Activated naive CD8-positive, alpha-beta T cell treated with anti-CD3 and anti-CD28 coated beads, Interleukin-2, amount 50 U/mL, for 24 hours (primary cell): ENCODE measurements around the gene DUSP2.
"Not testable (repeated sequence)": the region's sequence is repeated elsewhere in the genome, so short reads cannot be mapped to it uniquely, and the experiment has no call there.

Source experiments
- ATAC-seq: fragments of 150-1000 bp; cut with Tn5 transposase; one replicate; pipeline ENCODE4 v1.10.0; 2021
- DNase-seq: peaks from one replicate; pipeline ENCODE4 v3.0.0; 2021
- H3K27ac Mint-ChIP-seq: one replicate; pipeline ENCODE4 v1.8.0; 2021; ENCODE audit warnings: mild to moderate bottlenecking, mixed read lengths
- H3K27me3 Mint-ChIP-seq: one replicate; pipeline ENCODE4 v1.8.0; 2021; ENCODE audit warnings: mixed read lengths
- H3K36me3 Mint-ChIP-seq: one replicate; pipeline ENCODE4 v1.8.0; 2021; ENCODE audit warnings: low read depth, mixed read lengths
- H3K4me1 Mint-ChIP-seq: one replicate; pipeline ENCODE4 v1.8.0; 2021; ENCODE audit warnings: mixed read lengths
- H3K4me3 Mint-ChIP-seq: one replicate; pipeline ENCODE4 v1.8.0; 2021; ENCODE audit warnings: mild to moderate bottlenecking, moderate library complexity, mixed read lengths
- H3K9me3 Mint-ChIP-seq: one replicate; pipeline ENCODE4 v1.8.0; 2021; ENCODE audit warnings: mixed read lengths

DUSP2 gene

DNA sequence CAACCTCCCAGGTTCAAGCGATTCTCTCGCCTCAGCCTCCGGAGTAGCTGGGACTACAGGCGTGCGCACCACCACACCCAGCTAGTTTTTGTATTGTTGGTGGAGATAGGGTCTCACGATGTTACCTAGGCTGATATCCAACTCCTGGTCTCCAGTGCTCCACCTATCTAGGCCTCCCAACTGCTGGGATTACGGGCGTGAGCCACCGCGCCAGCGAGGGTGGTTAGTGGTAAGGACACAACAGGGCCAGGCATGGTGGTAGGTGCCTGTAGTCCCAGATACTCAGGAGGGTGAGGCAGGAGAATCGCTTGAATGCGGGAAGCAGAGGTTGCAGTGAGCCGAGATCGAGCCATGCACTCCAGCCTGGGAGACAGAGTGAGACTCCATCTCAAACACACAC is 26.6 kb upstream of the DUSP2 start:
- no peak overlapping the region for H3K4me3 Mint-ChIP-seq
- no peaks in the 10 kb centered on the region for H3K27me3 Mint-ChIP-seq
- DNase-seq = no peak
- H3K4me1 Mint-ChIP-seq = peaks cover 50% of the 10 kb centered on the region
- no peaks in the 10 kb centered on the region for H3K36me3 Mint-ChIP-seq
- peaks cover 11% of the 10 kb centered on the region for H3K9me3 Mint-ChIP-seq
- ATAC-seq = no peak
- no peak overlapping the region for H3K27ac Mint-ChIP-seq

DNA sequence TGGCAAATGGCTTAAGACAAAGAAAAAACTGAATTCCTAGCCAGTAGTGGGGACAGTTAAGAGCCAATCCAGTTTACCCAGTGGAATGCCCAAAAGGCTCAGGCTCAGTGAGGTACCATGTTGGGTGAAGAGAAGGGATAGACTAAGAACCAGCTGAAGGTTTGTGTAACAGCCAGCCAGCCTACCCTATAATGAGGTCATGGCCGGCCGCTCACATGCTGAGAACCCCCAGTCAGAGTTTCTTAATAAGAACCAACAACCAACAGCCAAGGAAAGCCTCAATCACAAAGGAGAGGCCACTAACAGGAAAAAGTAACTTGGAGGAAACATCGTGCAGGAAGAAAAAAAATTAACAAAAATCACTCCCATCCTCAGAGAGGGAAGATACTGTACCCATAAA is 25.4 kb upstream of the DUSP2 start:
- peak overlapping the region; percentile 39 for H3K27ac Mint-ChIP-seq
- H3K4me1 Mint-ChIP-seq = peaks cover 57% of the 10 kb centered on the region
- ATAC-seq = no peak
- no peak for DNase-seq
- H3K36me3 Mint-ChIP-seq = no peaks in the 10 kb centered on the region
- H3K4me3 Mint-ChIP-seq = no peak overlapping the region
- no peaks in the 10 kb centered on the region for H3K27me3 Mint-ChIP-seq
- H3K9me3 Mint-ChIP-seq = peaks cover 11% of the 10 kb centered on the region

DNA sequence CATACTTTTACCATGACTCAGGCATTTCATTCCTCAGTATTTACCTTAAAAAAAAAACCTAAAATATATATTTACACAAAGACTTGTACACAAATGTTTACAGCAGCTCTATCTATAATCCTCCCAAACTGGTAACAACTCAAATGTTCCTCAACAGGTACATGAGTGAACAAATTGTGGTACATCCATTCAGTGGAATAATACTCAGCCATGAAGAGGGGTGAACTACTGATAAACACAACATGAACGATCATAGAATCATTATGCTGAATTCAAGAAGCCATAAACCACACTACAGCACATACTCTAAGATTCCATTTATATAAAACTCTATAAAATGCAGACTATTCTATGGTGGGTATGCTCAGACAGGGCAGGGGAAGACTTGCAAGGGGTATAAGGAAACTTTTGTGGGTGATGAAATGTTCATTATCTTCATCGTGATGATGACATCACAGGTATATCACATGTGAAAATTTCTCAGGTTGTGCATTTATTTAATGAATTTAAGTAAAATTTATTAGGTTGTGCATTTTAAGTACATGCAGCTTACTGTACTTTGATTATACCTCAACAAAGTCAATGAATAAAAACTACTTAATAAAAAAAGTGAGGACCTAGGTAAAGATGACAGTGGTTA is 24.7 kb upstream of the DUSP2 start:
- H3K27ac Mint-ChIP-seq = no peak overlapping the region
- ATAC-seq (no peak), DNase-seq (no peak)
- H3K27me3 Mint-ChIP-seq = no peaks in the 10 kb centered on the region
- peaks cover 11% of the 10 kb centered on the region for H3K9me3 Mint-ChIP-seq
- H3K36me3 Mint-ChIP-seq = no peaks in the 10 kb centered on the region
- no peak overlapping the region for H3K4me3 Mint-ChIP-seq
- peaks cover 64% of the 10 kb centered on the region for H3K4me1 Mint-ChIP-seq

DNA sequence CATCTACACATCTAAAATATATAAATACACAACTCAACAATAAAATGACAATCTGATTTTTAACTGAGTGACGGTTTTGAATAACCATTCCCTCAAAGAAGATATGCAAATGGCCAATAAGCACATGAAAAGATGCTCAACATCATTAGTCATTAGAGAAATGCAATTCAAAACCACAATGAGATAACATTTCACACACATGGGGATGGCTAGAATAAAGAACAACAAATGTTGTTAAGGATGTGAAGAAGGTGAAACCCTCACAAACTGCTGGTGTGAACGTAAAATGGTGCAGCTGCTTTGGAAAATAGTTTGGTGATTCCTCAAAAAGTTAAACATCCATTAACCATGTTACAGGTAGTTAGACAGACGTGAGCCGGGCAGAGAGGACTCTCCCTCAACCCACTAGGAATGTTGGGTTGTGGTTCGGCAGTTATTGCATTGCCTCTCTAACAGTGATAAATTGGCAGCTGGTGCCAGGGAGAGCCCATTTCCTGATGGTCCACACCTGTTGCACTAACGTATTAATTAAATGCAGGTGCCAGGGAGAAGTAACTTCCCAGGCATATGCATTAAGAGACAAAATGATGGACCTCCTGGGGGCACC is 22.3 kb upstream of the DUSP2 start:
- Mint-ChIP-seq H3K4me3 (no peak overlapping the region), H3K27me3 (peaks cover 2% of the 10 kb centered on the region), H3K36me3 (peaks cover 4% of the 10 kb centered on the region), H3K9me3 (peaks cover 11% of the 10 kb centered on the region), H3K27ac (peak overlapping the region; percentile 16), H3K4me1 (peaks cover 71% of the 10 kb centered on the region)
- DNase-seq (no peak), ATAC-seq (no peak)

DNA sequence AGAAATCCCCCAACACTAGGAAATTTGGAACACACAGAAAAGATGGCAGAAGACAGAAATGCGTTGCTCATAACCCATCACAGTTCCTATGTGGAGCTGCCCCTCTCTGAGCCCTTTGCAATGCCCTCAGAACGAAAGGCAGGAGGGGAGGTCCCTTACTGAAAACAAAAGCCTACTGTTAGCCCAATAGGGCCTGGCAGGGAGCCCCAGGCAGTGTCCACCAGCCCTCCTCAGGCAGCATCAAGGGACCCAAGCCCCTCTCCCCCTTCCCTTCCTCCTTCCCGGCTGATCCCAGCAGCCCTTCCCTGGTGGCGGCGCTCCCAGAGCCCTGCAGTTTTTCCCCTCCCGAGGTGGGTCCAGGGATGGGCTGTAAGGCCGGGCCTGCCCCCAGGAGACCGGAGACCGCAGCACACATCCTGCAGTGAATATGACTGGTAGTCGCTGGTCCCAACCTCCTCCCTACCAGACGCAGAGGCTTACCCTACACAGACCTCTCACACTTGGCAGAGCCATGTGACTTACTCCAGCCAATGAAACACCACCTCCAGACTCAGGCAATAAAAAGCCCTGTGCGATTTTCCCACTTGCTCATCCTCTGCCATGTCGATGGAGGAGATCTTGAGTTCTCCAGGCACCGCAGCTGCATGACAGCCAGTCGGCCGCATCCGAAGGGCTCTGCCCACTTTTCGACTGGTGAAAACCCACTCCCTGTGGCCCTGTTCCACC is 19.4 kb upstream of the DUSP2 start:
- Mint-ChIP-seq H3K27ac (peak overlapping the region; percentile 99), H3K27me3 (peaks cover 2% of the 10 kb centered on the region), H3K9me3 (peaks cover 11% of the 10 kb centered on the region), H3K36me3 (peaks cover 11% of the 10 kb centered on the region), H3K4me3 (peak overlapping the region; percentile 82), H3K4me1 (peaks cover 85% of the 10 kb centered on the region)
- peak; percentile 85 for ATAC-seq
- peak; percentile 76 for DNase-seq

DNA sequence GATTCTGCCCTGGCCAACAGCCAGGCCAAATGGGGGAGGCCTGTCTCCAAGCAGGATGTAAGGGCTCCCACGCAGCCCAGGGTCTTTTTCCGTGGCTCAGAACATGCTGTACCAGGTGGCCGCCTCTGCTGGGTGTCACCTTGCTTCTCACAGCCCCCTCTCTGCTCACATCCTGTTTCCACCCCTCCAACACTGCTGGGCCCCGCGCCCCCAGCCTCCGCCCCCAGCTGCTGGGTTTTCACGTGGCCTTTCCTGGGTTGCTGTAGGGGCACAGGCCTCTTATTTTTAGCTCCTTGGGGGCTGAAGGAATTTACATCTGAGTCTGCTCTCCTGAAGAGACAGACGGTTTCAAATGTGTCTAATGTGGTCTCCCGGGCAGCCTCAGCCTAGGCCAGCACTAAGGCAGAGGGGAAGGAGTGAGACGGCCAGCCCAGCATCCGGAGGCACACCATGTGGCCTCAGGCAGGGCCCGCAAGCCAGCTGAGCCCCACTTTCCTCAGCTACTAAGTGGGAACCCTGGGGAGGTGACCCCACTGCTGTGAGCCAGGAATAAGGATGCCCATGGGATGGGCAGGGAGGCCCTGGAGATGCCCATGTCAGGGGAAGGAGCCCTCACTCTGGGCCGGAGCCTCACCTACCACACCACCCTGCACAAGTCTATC is 18.7 kb upstream of the DUSP2 start:
- Mint-ChIP-seq H3K4me1 (peaks cover 86% of the 10 kb centered on the region), H3K27me3 (peaks cover 2% of the 10 kb centered on the region), H3K36me3 (peaks cover 11% of the 10 kb centered on the region), H3K9me3 (peaks cover 7% of the 10 kb centered on the region), H3K27ac (peak overlapping the region; percentile 99), H3K4me3 (peak overlapping the region; percentile 82)
- DNase-seq = peak; percentile 91
- peak; percentile 75 for ATAC-seq

DNA sequence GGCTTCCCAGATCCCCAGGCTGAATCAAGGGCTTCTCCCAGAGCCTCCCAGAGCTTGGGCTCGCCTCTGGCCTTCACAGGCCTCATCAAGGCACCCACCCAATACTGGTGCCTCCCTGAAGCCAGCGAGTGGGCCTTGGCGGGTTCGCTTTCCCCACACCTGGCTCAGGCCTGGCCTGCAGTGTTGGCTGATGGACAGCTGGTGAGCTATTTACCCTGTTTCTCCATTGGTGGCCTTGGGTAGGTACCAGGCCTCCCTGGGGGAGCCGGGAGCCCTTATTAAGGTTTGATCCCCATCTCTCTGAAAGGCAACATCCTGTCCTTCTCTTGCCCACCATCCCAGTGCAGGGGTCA is 18.2 kb upstream of the DUSP2 start:
- H3K36me3 Mint-ChIP-seq = peaks cover 11% of the 10 kb centered on the region
- H3K4me1 Mint-ChIP-seq = peaks cover 88% of the 10 kb centered on the region
- ATAC-seq (peak; percentile 2), DNase-seq (no peak)
- H3K27me3 Mint-ChIP-seq = peaks cover 2% of the 10 kb centered on the region
- peak overlapping the region; percentile 99 for H3K27ac Mint-ChIP-seq
- peak overlapping the region; percentile 82 for H3K4me3 Mint-ChIP-seq
- peaks cover 7% of the 10 kb centered on the region for H3K9me3 Mint-ChIP-seq

DNA sequence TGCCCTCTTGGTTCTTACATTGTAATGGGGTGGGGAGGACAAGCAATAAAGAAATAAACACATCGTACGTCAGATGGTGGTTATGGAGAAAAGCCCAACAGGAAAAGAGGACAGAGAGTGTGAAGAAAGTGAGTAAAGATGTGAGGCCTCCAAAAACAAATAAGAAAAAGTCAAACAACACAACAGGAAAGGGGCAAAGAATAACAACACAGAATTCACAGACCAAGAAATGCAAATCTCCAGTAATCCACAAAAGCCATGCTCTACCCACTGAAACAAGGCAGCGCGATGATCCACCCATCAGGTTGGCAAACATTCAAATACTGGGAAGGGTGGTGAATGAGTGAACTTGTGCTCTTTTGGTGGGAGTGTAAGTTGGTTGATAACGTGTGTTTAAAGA is 16.7 kb upstream of the DUSP2 start:
- ATAC-seq (no peak), DNase-seq (no peak)
- H3K27ac Mint-ChIP-seq = peak overlapping the region; percentile 99
- peak overlapping the region; percentile 39 for H3K4me3 Mint-ChIP-seq
- peaks cover 2% of the 10 kb centered on the region for H3K27me3 Mint-ChIP-seq
- peaks cover 7% of the 10 kb centered on the region for H3K9me3 Mint-ChIP-seq
- peaks cover 11% of the 10 kb centered on the region for H3K36me3 Mint-ChIP-seq
- H3K4me1 Mint-ChIP-seq = peaks cover 91% of the 10 kb centered on the region

DNA sequence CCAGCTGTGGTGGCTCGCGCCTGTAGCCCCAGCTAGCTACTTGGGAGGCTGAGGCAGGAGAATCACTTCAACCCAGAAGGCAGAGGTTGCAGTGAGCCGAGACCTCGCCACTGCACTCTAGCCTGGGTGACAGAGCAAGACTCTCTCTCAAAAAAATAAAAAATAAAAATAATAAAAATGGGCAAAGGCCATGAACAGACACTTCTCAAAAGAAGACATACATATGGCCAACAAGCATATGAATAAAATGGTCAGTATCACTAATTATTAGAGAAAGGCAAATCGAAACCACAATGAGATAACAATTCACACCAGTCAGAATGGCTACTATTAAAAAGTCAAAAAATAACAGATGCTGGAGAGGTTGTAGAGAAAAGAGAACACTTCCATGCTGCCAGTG is 15.1 kb upstream of the DUSP2 start:
- ATAC-seq, H3K9me3 Mint-ChIP-seq, DNase-seq, H3K27me3 Mint-ChIP-seq, H3K4me3 Mint-ChIP-seq: not testable (repeated sequence)
- Mint-ChIP-seq H3K36me3 (peaks cover 11% of the 10 kb centered on the region), H3K27ac (peak overlapping the region; percentile 99), H3K4me1 (peaks cover 96% of the 10 kb centered on the region)

DNA sequence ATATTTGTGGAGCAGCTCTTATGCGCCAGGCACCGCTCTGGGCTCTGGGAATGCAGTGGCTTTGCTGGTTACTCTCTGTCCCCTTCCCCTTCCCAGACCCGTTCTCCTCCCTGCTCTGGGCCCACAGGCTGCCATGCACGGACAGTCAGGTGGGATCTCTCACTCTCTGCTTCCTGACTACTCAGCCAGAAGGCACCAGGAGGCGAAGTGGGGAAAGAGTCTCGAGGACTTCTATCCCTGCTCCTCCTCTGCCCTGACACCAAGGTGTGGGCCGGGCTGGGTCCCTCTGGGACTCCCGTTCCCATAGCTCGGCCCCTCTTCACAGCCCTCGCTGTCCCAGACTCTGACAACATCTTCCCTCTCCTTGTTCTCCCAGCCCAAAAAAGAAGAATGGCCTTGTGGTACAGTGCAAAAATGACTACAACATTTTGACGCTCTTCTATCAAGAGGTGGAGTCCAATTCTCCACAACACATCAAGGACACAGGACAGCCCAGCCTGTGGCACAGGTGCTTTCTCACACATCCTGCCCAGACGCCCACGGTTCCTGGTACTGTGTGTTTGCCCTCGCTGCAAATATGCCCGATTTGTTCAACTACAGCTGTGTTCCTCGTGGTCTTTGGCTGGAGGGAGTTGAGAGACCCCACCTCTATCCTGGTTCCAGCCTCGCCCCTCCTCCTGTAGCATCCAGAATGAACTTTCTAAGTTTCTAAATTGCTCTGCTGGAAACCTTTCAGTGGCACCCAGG is 14.0 kb upstream of the DUSP2 start:
- H3K4me3 Mint-ChIP-seq = peak overlapping the region; percentile 64
- H3K27ac Mint-ChIP-seq = peak overlapping the region; percentile 90
- ATAC-seq (no peak), DNase-seq (peak; percentile 70)
- peaks cover 11% of the 10 kb centered on the region for H3K36me3 Mint-ChIP-seq
- H3K9me3 Mint-ChIP-seq = peaks cover 7% of the 10 kb centered on the region
- peaks cover 2% of the 10 kb centered on the region for H3K27me3 Mint-ChIP-seq
- peaks cover 95% of the 10 kb centered on the region for H3K4me1 Mint-ChIP-seq

DNA sequence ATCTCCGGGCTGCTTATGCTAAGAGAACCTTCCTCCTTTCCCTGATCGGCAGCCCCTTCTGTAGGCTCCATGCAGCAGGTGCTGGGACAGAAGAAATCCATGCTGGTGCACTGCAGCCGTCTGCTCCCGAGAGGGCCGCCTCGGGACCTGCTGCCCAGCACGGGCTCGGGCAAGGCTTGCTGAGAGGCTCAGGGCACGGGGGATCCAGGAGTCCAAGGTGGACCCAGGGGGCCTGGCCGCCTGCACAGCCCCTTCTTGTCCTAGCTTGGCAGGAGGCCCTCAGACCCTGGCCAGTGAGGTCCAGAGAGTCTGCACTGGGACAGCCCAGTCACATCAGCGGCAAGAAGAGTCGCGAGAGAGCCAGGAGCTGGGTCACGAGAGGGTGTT is 13.3 kb upstream of the DUSP2 start:
- Mint-ChIP-seq H3K27me3 (no peaks in the 10 kb centered on the region), H3K9me3 (peaks cover 7% of the 10 kb centered on the region), H3K4me1 (peaks cover 90% of the 10 kb centered on the region), H3K4me3 (peak overlapping the region; percentile 64), H3K36me3 (peaks cover 11% of the 10 kb centered on the region), H3K27ac (peak overlapping the region; percentile 90)
- ATAC-seq (no peak), DNase-seq (no peak)

DNA sequence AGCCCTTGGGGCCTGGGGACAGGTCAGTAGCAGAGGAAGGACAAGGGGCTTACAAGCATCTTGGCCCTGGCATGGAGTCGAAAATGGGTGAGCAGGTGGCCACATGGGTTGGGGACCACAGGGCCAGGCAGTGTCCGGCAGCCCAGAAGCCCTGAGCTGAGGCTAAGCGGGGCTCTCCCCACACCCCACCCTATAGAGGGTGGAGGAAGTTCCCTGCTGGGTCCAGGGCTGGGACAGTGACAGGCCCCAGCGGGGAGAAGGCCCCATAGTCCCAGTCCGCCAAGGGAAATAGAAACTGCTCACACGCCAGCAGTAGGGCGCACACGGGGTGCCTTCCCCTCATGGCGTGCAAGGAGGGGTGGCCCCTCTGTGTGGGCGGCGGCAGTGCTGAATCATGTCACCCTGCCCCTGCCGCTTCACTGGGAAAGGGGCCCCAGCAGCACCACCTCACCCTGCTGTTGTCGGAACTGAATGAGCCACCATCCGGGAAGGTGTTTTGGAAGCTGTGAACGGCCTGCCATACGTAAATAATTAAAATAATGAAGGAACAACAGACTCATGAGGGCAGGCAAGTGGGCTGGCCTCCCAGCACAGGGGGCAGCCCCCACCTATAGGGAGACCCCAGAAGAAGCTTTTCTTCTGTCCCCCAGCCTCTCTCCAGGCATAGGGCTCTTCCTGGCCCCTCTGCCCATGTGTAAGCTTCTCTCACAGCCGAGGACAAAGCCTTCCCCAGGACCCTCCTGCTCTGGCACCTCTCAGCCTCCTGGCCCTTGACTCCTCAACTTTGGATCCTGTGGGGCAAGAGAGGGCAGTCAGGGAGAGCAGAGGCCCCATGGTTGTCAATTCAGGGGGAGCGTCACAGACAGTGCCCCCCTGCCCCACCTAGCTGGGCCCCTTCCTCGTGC is 12.7 kb upstream of the DUSP2 start:
- ATAC-seq (peak; percentile 79), DNase-seq (peak; percentile 96)
- Mint-ChIP-seq H3K4me1 (peaks cover 90% of the 10 kb centered on the region), H3K9me3 (peaks cover 7% of the 10 kb centered on the region), H3K27ac (peak overlapping the region; percentile 90), H3K4me3 (peak overlapping the region; percentile 69), H3K27me3 (no peaks in the 10 kb centered on the region), H3K36me3 (peaks cover 10% of the 10 kb centered on the region)

DNA sequence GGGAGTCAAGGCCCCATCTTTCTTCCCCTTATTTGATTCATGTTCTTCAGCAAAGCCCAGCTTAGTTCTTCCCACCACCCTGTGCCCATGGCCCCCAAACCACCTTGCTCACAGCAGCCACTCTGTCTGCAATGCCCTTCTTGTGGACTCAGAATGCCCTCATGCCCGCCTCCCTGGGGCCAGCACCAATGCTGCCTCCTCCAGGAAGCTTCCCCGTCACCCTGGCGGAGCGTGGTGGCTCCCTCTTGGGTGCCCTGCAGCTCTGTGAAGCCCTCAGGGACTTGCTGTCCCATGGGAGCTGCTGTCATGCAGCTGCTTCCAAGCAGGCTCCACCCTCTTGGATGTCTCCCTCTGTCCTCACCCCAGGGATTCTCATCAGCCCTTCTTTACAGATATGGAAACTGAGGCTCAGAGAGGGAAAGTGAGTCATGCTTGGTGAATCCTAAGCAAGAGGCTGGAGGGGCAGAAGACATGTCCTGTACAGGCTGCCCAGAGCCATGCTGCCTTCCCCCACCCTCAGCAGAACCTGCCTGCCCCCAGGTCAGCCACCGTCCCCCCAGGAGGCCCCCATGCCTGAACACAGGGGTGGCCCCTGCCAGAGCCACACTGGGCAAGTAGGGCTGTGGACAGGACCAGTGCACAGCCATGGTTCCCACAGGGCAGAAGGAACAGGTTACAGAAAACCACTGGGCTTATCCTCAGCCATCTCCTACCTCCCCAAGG is 11.8 kb upstream of the DUSP2 start:
- peaks cover 89% of the 10 kb centered on the region for H3K4me1 Mint-ChIP-seq
- H3K27ac Mint-ChIP-seq = peak overlapping the region; percentile 90
- peaks cover 7% of the 10 kb centered on the region for H3K9me3 Mint-ChIP-seq
- H3K36me3 Mint-ChIP-seq = peaks cover 7% of the 10 kb centered on the region
- peak overlapping the region; percentile 69 for H3K4me3 Mint-ChIP-seq
- ATAC-seq = peak; percentile 8
- no peaks in the 10 kb centered on the region for H3K27me3 Mint-ChIP-seq
- DNase-seq = no peak
